Gastroesophageal sphincter (tissue), 4 donors: ENCODE data around the gene KCNH4. TPM values are rescaled to one million over a fixed set of nuclear protein-coding genes. Genes with fewer than 3 reads are reported as not detected.

Experiments used
- ATAC-seq: fragments of 150-250 bp; one replicate; pipeline ENCODE4 v1.9.1; 2016; ENCODE audit warnings: mild to moderate bottlenecking, moderate library complexity
- H3K27ac ChIP-seq, 4 donors: fragments of 200-600 bp; sonication (generic) in 3 of 4; 1 replicate in 3 of 4; 2 replicates in 1 of 4; pipeline ENCODE4 v1.5.1; 2016 to 2019
- H3K27me3 ChIP-seq: fragments of 200-600 bp; sonication (generic); one replicate; pipeline ENCODE4 v1.5.1; 2019
- H3K36me3 ChIP-seq, 2 donors: fragments of 200-600 bp; sonication (generic); one replicate each; pipeline ENCODE4 v1.5.1; 2019; ENCODE audit warnings: control low read depth in 1 of 2
- H3K4me1 ChIP-seq, 3 donors: fragments of 200-600 bp; sonication (generic); 1 replicate in 2 of 3; 2 replicates in 1 of 3; pipeline ENCODE4 v1.5.1; 2016 to 2019; ENCODE audit warnings: control low read depth in 2 of 3
- H3K4me3 ChIP-seq, 2 donors: fragments of 200-600 bp; sonication (generic); one replicate each; pipeline ENCODE4 v1.5.1; 2019; ENCODE audit warnings: mild to moderate bottlenecking in 1 of 2, moderate library complexity in 1 of 2
- H3K9me3 ChIP-seq, 3 donors: fragments of 200-600 bp; sonication (generic); one replicate each; pipeline ENCODE4 v1.5.1; 2017 to 2019; ENCODE audit warnings: control low read depth in 2 of 3
- EP300 ChIP-seq: sonication (generic); formaldehyde crosslinking; IDR thresholded peaks from one replicate; pipeline ENCODE4 v1.6.1; 2017; ENCODE audit warnings: antibody characterized with exemption, mild to moderate bottlenecking
- POLR2A ChIP-seq, 2 donors: fragments of 450-650 bp; IDR thresholded peaks; one replicate each; pipeline ENCODE4 v1.6.1; 2017; ENCODE audit warnings: antibody characterized with exemption in 2 of 2, mild to moderate bottlenecking in 2 of 2, moderate library complexity in 1 of 2
- POLR2AphosphoS5 ChIP-seq: sonication (generic); formaldehyde crosslinking; IDR thresholded peaks from one replicate; pipeline ENCODE4 v1.6.1; 2017; ENCODE audit warnings: antibody characterized with exemption
- WGBS, 2 donors: methylation state at CpG; one replicate each; pipeline ENCODE4 v1.1.5; 2018; ENCODE audit warnings: low coverage in 1 of 2; 5-methylcytosine and 5-hydroxymethylcytosine counted together
- total RNA-seq, 4 donors: library from RNA; depleted of rRNA; stranded (reverse); fragments of >200 nt; gene quantifications; one replicate each; pipeline ENCODE4 v1.1.0, GENCODE V29; 2016
- TF ChIP-seq, protein P1 (sequence below), 4 experiments: fragments of 200-600 bp in 2 of 4; fragments of 450-650 bp in 2 of 4; sonication (generic) in 1 of 4; IDR thresholded peaks; one replicate each; pipeline ENCODE4 v1.5.1; 2017 to 2019; ENCODE audit warnings: antibody characterized with exemption in 4 of 4, mild to moderate bottlenecking in 2 of 4, moderate library complexity in 2 of 4

Gene KCNH4
- total RNA-seq, 4 donors from 2014 or later: 0.16 to 0.27 (median 0.17) TPM; not detected in 1

DNA sequence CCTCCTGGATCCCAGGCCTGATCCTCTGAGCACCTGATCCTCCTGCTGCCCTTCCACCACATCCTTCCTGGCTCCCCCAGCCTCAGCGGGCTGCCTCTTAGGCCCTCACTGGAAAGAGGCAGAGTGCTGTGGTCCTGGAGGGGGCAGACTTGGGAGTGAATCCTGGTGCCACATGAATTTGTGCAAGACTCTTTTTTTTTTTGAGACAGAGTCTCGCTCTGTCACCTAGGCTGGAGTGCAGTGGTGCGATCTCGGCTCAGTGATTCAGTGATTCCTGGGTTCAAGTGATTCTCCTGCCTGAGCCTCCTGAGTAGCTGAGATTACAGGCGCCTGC, 10.3 kb upstream of the KCNH4 start:
- TF ChIP-seq POLR2AphosphoS5 (no peak), EP300 (no peak), POLR2A (IDR thresholded peaks at IDR 0.05) (no peak)
- TF ChIP-seq, protein P1, sequence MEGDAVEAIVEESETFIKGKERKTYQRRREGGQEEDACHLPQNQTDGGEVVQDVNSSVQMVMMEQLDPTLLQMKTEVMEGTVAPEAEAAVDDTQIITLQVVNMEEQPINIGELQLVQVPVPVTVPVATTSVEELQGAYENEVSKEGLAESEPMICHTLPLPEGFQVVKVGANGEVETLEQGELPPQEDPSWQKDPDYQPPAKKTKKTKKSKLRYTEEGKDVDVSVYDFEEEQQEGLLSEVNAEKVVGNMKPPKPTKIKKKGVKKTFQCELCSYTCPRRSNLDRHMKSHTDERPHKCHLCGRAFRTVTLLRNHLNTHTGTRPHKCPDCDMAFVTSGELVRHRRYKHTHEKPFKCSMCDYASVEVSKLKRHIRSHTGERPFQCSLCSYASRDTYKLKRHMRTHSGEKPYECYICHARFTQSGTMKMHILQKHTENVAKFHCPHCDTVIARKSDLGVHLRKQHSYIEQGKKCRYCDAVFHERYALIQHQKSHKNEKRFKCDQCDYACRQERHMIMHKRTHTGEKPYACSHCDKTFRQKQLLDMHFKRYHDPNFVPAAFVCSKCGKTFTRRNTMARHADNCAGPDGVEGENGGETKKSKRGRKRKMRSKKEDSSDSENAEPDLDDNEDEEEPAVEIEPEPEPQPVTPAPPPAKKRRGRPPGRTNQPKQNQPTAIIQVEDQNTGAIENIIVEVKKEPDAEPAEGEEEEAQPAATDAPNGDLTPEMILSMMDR (IDR thresholded peaks at IDR 0.05): no peak
- no peak overlapping the region for H3K4me3 ChIP-seq
- H3K4me1 ChIP-seq: peaks cover 0 to 30% (median 10%) of the 10 kb centered on the region in 3 donors
- H3K27ac ChIP-seq: no peak overlapping the region
- H3K27me3 ChIP-seq: no peaks in the 10 kb centered on the region
- WGBS, 2 donors: no CpG with 5 or more reads among the region's 5 CpGs
- no peaks in the 10 kb centered on the region for H3K9me3 ChIP-seq
- peaks cover 0 to 21% of the 10 kb centered on the region in 2 donors for H3K36me3 ChIP-seq
- ATAC-seq: no peak

DNA sequence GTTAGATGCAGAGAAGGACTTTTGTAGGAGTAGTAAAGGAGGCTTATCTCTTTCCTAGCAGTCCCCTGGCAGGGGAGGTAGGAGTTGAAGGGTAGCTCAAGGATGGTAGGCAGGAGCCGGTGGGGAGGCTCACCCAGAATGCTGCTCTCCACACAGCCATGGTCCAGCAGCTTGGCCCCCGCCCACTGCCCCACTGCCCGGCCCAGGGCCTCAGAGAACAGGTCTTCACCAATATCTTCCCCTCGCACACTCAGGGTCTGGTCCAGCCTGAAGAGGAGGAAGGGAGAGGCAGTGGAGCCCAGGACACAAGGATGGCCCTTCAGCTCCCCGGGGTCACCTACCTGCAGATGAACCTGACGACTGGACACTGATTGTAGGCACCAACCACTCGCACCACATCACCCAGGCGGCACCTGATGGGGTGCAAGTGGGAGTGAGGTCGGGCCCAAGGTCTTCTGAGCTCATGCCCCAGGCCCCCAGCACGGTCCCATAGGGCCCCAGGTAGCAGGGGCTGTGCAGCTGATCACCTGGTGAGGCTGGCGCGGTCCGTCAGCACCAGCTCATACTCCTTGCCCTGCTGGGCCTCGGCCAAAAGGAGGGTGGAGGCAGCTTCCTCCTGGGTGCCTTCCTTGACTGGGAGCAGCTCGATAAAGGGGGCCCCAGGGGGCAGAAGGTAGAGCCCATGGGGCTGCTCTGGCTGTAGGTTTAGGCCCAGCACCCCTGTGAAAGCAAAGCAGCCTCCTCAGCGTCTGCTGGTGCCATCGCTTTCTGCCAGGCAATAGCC, 9.7 kb upstream of the KCNH4 start:
- Histone ChIP-seq H3K27me3 (no peaks in the 10 kb centered on the region), H3K27ac (no peak overlapping the region), H3K36me3 (peaks cover 0 to 21% of the 10 kb centered on the region in 2 donors), H3K4me3 (no peak overlapping the region), H3K9me3 (no peaks in the 10 kb centered on the region), H3K4me1 (peaks cover 0 to 30% (median 10%) of the 10 kb centered on the region in 3 donors)
- TF ChIP-seq EP300 (no peak), POLR2A (IDR thresholded peaks at IDR 0.05) (no peak), POLR2AphosphoS5 (no peak)
- TF ChIP-seq, protein P1 (IDR thresholded peaks at IDR 0.05): no peak
- ATAC-seq: no peak
- WGBS, 2 donors: 75 to 88% methylated on average over 4 of the region's 17 CpGs

DNA sequence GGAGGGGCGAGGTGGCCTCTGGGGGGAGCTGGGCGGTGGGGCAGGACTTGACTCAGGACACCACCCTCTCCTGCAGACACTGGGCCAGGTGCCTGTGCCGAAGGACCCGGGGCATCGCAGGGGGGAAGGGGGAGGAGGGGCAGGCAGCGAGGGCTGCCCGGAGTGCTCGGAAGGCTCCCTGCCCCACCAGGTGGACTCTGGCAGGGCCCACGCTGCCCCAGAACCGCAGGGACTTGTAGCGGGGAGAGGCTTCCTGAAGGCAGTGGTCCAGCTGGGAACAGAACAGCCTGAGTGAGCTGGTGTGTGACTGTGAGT, 8.7 kb upstream of the KCNH4 start:
- Histone ChIP-seq H3K4me3 (no peak overlapping the region), H3K27ac (no peak overlapping the region), H3K9me3 (no peaks in the 10 kb centered on the region), H3K4me1 (peaks cover 0 to 32% (median 9%) of the 10 kb centered on the region in 3 donors), H3K36me3 (peaks cover 0 to 21% of the 10 kb centered on the region in 2 donors), H3K27me3 (no peaks in the 10 kb centered on the region)
- TF ChIP-seq POLR2A (IDR thresholded peaks at IDR 0.05) (no peak), POLR2AphosphoS5 (no peak), EP300 (no peak)
- TF ChIP-seq, protein P1 (IDR thresholded peaks at IDR 0.05): no peak
- ATAC-seq: no peak
- no CpG with 5 or more reads among the region's 11 CpGs for WGBS, 2 donors

DNA sequence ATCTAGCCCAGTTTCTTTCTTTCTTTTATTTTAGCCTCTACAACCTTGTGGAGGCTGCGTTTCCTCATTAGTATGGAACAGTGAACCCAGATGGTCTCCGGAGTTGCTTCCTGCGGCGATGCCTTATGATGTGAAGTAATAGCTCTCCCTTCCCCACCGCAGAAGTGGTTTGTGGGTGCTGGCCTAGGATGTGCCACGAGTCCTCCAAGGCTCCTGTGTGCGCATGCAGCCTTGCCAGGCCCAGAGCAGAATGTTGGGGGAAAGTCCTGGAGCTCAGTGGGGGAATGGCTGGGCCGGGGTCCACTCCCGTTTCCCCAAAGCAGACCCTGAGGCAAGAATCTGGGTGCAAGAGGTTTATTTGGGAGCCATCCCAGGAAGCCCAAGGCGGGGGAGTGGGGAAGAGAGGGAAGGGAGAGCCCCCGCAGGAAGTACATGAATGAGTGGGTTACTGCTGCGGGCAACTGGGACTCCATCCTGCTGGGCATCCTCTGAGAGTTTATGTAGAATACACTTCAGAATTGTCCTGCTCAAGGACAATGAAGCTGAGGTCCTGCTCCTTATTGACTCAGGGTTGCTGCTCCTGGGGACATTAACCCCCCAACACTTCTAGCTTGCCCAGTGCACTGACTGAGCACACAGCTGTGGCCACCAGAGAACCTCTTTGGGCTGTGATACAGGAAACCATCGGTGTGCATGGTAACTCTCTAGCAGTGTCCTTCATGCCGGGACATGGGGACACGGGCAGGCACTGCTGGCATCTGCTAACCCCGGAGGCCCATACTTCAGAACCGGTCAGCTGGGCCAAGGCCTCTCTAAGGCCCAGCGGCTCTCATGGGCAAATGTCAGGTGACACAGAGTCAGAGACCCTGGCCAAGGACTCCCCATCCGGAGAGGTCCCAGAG, 8.1 kb upstream of the KCNH4 start:
- peaks cover 0 to 21% of the 10 kb centered on the region in 2 donors for H3K36me3 ChIP-seq
- no peak overlapping the region for H3K4me3 ChIP-seq
- no peak for TF ChIP-seq EP300
- no peak for TF ChIP-seq POLR2A (IDR thresholded peaks at IDR 0.05)
- TF ChIP-seq POLR2AphosphoS5: no peak
- TF ChIP-seq, protein P1 (IDR thresholded peaks at IDR 0.05): no peak
- peaks cover 0 to 32% (median 11%) of the 10 kb centered on the region in 3 donors for H3K4me1 ChIP-seq
- 60 to 81% methylated on average over 1 to 7 of the region's 19 CpGs for WGBS, 2 donors
- H3K9me3 ChIP-seq: no peaks in the 10 kb centered on the region
- H3K27ac ChIP-seq: no peak overlapping the region
- no peak for ATAC-seq
- H3K27me3 ChIP-seq: no peaks in the 10 kb centered on the region
